Inflammatory macrophage treated with lipopolysaccharide for 1 hour (primary cell): ENCODE data around the gene FUBP3.
A peak's percentile ranks its signal among the peaks of the same experiment; 100 is the strongest.
"Not testable (repeated sequence)": the region's sequence is repeated elsewhere in the genome, so short reads cannot be mapped to it uniquely, and the experiment has no call there.

Experiments used
- DNase-seq, 2 donors: peaks; one replicate each; pipeline ENCODE4 v3.0.0-alpha.2; 2020 to 2022

FUBP3 gene

GRCh38 chr9:130664251-130665028 lies 85.1 kb downstream of the FUBP3 start, which contains the start of gene PRDM12:
PRDM12 (plus strand) TSS chr9:130664594; CDS start chr9:130664654, 60 bp downstream.
- DNase-seq: no peak

DNA sequence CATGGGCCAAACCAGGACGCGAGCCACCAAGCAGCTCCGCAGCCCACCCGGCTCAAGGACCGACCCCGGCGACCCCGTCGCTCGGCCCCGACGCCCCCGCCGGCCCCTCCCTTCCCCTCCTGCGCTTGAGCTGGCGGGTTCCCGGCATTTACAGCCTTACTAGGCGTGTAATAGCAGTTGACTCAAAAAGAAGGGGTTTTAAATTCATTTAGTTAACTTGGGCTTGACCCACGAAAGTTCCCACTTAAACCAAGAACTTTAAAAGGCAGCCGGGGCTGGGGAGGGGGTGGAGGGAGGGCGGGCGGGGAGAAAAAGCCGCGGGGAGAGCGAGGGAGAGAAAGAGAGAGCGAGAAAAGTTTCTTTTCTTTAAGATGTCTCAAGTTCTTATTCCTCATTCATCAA lies 85.7 kb downstream of the FUBP3 start:
- no peak for DNase-seq

DNA sequence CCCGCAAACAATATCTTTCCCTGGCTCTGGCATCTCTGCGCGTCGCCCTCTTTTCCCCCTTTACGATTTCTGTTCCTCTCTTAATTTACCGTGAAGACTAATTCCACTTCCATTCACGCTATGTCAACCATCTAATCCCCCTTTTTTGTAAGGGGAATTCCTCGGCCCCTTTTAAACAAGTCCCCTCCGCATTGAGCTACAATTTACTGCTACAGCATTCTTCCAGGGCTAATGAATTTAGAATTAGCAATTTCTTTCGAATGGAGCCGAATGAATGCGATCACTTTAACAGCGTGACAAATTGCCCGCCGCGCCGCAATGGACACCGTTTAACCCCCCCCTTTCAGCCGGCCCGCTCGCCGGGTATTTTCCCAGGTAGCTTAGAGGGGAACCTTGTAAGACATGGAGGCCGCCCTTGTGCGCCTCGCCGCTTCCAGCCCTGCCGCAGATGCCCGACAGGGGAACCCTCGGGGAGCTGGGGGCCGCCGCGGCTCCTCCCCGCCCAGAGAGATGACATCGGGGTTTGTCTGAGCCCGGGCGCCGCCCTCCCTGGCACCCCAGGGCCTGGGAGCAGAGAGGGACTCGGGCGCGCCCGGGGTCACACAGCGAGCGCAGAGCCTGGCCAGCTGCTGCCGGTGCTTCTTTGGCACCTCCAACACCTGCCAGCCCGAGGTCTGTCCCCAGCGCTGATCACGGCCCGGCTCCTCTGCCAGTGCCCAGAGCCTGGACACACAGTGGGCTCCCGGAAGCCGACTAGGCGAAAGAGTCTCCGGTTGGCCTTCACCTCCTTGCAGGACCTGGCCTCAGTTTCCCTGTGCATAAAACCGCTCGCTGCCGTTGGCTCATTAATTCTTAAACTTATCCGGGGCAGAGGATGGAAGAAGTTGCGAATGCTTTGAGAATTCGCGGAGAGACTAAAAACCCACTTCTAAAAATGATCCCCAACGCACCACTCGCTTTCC lies 86.3 kb downstream of the FUBP3 start:
- no peak for DNase-seq

DNA sequence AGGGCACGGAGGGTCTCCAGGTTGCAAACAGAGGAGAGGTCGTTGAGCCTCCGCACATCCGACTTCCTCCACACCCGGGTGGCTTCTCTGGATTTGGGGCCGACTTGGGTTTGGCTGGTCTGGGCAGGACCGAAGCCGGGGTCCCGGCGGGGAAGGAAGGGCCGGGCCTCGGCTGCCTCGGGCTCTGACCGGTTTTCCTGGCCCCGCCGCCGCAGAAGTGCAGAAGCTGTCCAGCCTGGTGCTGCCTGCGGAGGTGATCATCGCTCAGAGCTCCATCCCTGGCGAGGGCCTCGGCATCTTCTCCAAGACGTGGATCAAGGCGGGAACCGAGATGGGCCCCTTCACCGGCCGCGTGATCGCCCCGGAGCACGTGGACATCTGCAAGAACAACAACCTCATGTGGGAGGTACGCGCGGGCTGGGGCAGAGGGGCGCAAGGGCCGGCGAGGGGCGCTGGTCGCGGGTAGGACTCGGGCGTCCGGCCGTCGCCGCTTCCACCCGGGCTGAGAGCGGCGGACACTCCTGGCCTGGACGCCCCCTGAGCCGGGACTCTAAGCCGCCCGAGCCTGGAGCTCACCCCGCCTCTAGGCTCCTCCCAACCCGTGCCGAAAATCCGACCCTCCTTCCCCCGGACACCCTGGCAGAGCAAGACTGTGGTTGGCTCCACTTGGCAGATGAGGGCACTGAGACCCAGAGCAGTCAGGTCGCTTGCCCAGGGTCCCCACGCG lies 87.2 kb downstream of the FUBP3 start:
- DNase-seq: no peak

- peak in 1 of 2 donors; percentile 16 for DNase-seq
Measured at GRCh38 chr9:130667120-130667435, 87.7 kb downstream of the FUBP3 start.

DNA sequence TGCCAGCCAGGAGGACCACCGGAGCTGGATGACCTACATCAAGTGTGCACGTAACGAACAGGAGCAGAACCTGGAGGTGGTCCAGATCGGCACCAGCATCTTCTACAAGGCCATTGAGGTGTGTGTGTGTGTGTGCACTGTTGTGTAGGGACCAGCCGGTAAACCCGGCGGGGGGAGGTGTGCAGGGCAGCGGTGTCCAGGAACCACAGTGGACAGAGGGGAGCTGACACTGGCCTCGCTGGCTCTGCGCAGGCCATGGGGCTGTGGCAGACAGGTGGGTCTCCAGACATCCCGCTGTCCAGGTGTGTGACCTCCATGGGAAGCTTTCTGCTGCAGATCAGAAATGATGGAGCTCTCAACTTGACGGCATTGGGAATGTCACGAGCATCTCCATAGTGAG lies 88.8 kb downstream of the FUBP3 start:
- no peak for DNase-seq

DNA sequence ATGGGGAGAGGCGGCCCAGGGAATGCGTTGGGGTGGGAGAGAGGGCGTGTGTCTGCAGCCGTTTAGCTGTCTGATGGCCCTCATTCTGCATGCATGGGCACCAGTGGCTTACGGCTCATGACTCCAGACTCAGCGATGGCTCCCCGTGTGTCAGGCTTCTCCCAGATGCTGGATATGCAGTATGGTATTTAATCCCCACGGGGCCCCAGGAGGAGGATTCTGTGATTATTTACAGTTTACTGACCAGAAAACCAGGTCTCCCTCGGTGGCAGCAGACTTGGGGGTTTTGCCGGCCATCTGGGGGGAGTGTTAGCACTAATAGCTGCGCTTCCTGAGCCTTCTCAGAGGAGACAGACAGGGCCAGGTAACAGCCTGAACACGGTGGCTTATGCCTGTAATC lies 89.3 kb downstream of the FUBP3 start:
- no peak for DNase-seq

GRCh38 chr9:130669965-130670364 lies 90.6 kb downstream of the FUBP3 start:
- no peak for DNase-seq

GRCh38 chr9:130670644-130671043 lies 91.3 kb downstream of the FUBP3 start:
- DNase-seq: no peak

GRCh38 chr9:130672466-130672865 lies 93.1 kb downstream of the FUBP3 start:
- DNase-seq: no peak

DNA sequence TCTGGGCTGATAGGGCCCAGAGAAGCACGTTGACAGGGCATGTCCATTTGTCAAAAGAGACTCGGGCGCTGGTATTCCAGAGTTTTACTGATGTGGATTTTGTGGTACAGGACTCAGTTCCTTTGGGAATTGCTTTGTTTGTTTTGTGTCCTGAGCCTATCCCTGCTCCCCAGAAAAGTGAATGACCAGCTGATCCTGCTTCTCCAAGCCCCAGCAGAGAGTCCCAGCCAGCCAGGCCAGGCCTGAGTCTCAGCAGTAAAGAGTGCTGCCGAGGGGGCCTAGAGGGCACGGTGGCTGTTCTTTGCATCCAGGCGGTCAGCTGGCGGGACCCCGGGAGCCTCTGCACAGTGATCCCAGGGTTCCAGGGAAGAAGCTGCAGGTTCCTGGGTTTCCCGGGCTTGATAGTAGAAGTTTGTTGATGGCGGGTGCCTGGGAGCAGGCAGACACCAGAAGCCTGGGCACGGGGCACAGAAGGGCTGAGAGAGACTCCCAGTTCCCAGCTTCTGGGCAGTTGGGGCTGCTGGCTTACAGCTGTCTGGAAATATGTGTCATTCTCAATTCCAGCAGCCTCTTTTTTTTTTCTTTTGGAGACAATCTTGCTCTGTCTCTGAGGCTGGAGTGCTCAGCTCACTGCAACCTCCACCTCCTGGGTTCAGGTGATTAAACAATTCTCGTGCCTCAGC lies 93.7 kb downstream of the FUBP3 start:
- no peak for DNase-seq

DNA sequence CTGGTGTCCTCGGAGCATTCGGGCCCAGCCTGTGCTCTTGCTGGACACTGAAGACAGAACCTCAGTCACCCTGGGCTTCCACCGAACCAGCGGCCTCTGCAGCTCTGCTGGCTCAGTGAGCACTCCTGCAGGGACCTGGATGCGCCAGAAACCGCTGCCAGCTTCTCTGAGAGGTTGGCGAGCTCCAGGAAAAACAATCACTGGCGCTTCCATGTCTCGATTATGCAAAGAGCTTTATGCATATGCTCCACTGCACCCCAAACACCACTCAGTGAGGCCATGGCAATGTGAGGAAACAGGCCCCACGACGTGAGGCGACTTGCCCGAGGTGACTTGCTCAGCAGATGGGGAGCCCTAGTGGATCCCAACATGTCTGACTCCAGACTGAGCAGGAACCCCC lies 96.0 kb downstream of the FUBP3 start:
- no peak for DNase-seq

GRCh38 chr9:130677252-130677651 lies 97.9 kb downstream of the FUBP3 start:
- no peak for DNase-seq

DNA sequence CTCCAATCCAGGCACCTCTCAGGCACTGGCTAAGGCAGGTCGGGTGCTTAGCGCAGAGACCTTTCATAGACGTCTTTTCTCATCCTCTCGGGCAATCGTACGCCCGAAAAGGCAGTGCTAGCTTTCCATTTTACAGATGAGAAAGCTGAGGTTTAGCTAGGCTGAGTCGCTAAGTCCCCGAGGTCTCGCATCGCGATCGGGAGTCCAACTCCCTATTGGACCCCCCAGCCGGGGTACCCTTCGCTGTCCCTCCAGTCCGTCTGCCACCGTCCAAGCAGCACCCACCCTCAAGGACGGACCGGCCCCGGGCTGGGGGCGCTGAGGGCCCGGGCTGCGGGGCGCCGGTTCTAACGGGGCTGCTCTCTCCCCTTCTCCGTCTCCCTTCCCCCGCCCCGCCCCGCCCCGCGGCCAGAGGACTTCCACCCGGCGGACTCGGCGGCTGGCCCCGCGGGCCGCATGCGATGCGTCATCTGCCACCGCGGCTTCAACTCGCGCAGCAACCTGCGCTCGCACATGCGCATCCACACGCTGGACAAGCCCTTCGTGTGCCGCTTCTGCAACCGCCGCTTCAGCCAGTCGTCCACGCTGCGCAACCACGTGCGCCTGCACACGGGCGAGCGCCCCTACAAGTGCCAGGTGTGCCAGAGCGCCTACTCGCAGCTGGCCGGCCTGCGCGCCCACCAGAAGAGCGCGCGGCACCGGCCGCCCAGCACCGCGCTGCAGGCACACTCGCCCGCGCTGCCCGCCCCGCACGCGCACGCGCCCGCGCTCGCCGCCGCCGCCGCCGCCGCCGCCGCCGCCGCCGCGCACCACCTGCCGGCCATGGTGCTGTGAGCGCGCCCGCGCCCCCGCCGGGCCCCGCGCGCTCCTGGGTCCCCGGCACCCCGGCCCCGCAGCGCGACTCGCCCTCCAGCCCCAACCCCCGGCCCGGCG lies 101.7 kb downstream of the FUBP3 start:
- DNase-seq: peak; percentile 61 to 74

DNA sequence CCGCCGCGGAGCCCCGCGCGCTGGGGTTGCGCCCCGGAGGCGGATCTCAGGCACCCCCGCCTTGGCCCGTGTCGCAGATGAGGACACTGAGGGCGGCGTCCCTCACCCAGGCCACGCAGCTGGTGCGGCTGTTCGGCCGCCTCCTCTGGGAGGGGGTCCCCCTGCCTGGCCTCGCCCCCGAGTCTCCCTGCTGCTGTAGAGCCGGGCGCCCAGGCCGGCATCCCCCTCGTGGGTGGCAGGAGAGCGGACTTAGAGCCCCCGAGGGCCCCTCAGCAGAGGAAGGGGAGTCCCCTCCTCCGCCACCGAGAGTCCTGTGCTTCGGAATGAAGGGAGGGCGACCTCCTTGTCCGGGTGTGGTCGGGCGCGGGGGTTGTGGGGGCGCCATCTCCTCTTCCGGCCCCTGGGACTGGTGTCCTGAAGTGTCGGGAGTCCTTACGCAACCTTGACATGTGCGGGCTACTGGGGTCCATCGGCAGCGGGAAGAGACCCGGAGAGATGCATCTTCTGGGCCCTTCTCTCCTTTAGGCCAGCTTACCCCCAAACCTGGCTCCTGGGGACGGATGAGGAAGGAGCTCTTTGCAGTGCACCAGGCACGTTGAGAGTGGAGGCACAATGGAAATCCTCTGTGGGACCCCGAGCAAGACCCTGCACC lies 102.5 kb downstream of the FUBP3 start:
- no peak for DNase-seq

DNA sequence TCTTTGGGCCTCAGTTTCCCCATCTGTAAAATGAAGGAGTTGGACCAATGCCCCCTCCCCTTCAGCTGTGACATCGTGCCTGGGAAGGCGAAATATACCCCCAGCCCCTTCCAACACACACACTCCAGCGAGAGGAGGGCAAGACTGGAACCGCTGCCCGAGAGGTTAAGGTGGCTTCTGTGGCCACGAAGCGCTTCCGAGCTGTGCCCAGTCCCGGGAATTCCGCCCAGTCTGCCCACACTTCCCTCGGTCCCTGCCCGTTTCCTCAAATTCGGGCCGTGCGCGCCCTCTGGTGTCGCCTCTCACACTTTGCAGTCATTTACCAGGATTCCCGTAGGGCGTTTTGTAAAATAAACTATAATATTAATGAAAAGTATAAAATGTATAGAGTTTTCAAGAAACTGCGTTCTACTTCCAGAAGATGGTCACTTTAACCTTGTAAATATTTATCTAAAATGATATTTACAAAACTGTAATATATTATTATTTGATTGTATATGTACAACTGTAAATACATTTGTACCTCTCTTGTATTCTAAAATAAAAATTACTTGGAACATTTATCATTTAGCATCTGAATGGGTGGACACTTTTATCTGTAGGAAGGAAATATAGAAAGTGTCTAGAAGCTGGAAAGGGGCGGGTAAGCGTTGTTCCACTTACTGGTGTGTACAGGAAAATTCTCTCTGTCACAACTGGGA lies 103.2 kb downstream of the FUBP3 start:
- peak; percentile 70 to 89 for DNase-seq

DNA sequence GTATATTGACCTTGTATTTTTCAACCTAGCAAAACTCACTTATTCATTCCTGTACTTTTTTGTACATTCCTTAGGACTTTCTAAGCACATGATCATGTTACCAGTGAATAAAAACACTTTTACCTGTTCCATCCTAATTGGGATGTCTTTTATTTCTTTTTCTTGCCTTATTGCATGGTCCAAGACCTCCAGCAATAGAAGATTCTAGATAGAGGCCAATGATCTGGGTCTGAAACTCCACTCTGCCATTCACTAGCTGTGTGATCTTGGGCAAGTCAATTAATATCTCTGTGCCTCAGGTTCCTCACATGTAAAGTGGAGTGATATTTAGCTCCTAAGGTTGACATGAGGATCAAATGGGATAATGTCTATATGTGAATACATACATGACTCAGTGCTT lies 105.7 kb downstream of the FUBP3 start:
- DNase-seq: no peak

DNA sequence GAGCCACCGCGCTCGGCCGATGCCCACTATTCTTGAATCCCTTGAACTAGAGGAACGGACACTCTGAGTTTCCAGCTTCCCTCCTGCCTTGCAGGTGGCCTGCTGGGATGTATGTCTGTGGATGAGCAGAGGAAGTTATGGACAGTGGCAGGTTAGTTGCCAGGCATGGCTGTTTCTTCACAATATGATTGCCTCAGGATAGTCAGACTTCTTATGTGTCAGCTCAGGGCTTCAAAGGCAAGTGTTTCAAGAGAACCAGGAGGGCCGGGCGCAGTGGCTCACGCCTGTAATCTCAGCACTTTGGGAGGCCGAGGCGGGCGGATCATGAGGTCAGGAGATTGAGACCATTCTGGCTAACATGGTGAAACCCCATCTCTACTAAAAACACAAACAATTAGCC lies 106.6 kb downstream of the FUBP3 start:
- DNase-seq: not testable (repeated sequence)

DNA sequence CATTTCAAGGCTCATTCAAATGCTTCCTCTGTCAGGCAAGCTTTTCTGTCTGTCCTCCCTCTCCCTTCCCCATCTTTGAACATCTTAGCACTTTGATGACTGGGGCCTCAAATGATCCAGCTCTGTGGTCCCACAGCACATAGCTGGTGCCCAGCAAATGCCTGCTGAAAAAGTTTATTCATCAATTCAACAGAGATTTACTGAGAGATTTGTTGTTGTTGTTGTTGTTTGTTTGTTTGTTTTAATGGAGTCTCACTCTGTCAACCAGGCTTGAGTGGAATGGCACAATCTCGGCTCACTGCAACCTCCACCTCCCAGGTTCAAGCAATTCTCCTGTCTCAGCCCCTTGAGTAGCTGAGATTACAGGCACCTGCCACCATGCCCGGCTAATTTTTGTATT lies 108.2 kb downstream of the FUBP3 start:
- no peak for DNase-seq
